H1 (cell line): ENCODE data around the gene CANT1. TPM values are rescaled to one million over a fixed set of nuclear protein-coding genes. Genes with fewer than 3 reads are reported as not detected.

ENCODE experiments used
- CTCF ChIA-PET: fragments of 300-600 bp; sonication (Branson Sonifier 250); formaldehyde crosslinking; loops from one replicate; lab custom pipeline; 2021; ENCODE audit not compliant: partially characterized antibody; lab: Charles Lee
- POLR2A ChIA-PET: fragments of 300-600 bp; sonication (Branson Sonifier 250); formaldehyde crosslinking; loops from one replicate; lab custom pipeline; 2021; ENCODE audit warnings: inconsistent platforms; ENCODE audit not compliant: partially characterized antibody; lab: Charles Lee
- DNase-seq, 2 experiments: peaks; one replicate each; pipeline versions ENCODE4 v3.0.0 to v3.0.0-alpha.2; 2010 to 2022; ENCODE audit warnings: low spot score in 2 of 2, low read depth in 1 of 2, mixed read lengths in 1 of 2
- FAIRE-seq: peaks from 2 replicates; lab custom pipeline; 2011; peaks lifted over from hg19 to GRCh38; lab: Jason Lieb, UNC
- H2AFZ ChIP-seq: 2 replicates; pipeline ENCODE4 v1.8.1; 2012; ENCODE audit warnings: low read length, inconsistent platforms
- H2AK5ac ChIP-seq: 2 replicates; pipeline ENCODE4 v1.6.1; 2013; ENCODE audit warnings: low read depth, low read length
- H2BK120ac ChIP-seq: replicated peaks from 2 replicates; pipeline ENCODE3; 2013; ENCODE audit warnings: low read depth, low read length, inconsistent platforms
- H2BK12ac ChIP-seq: 2 replicates; pipeline ENCODE4 v1.6.1; 2013; ENCODE audit warnings: low read depth, low read length
- H2BK15ac ChIP-seq: 2 replicates; pipeline ENCODE4 v1.6.1; 2013; ENCODE audit warnings: low read length
- H2BK20ac ChIP-seq: 2 replicates; pipeline ENCODE4 v1.6.1; 2013; ENCODE audit warnings: low read length
- H2BK5ac ChIP-seq: 2 replicates; pipeline ENCODE4 v1.6.1; 2013; ENCODE audit warnings: low read depth, low read length
- H3K14ac ChIP-seq: 2 replicates; pipeline ENCODE4 v1.6.1; 2013; ENCODE audit warnings: inconsistent platforms; ENCODE audit not compliant: insufficient read length
- H3K18ac ChIP-seq: 2 replicates; pipeline ENCODE4 v1.6.1; 2013; ENCODE audit warnings: low read length; ENCODE audit errors: extremely low read depth
- H3K23ac ChIP-seq: 2 replicates; pipeline ENCODE4 v1.6.1; 2013; ENCODE audit warnings: inconsistent platforms; ENCODE audit not compliant: insufficient read length
- H3K23me2 ChIP-seq: 2 replicates; pipeline ENCODE4 v1.6.1; 2013; ENCODE audit warnings: low read depth, low read length
- H3K27ac ChIP-seq: 2 replicates; pipeline ENCODE4 v1.6.1; 2011; ENCODE audit warnings: low read depth, low read length, inconsistent platforms
- H3K27me3 ChIP-seq, 4 experiments: replicated peaks in 1 of 4; 1 replicate in 1 of 4; 2 replicates in 3 of 4; pipeline versions ENCODE4 v1.6.1 to v1.8.1; 2011 to 2013; ENCODE audit warnings: low read length in 3 of 4, mild to moderate bottlenecking in 3 of 4, inconsistent platforms in 2 of 4, mixed read lengths in 2 of 4, moderate library complexity in 1 of 4; ENCODE audit not compliant: control insufficient read depth in 3 of 4, insufficient read depth in 3 of 4; ENCODE audit errors: extremely low read depth in 1 of 4
- H3K36me3 ChIP-seq, 4 experiments: 2 replicates each; pipeline versions ENCODE4 v1.6.1 to v1.8.1; 2011 to 2013; ENCODE audit warnings: mild to moderate bottlenecking in 4 of 4, low read length in 3 of 4, moderate library complexity in 2 of 4, control low read depth in 1 of 4, inconsistent platforms in 1 of 4; ENCODE audit not compliant: insufficient read depth in 4 of 4, control insufficient read depth in 2 of 4
- H3K4ac ChIP-seq: replicated peaks from 2 replicates; pipeline ENCODE3; 2013; ENCODE audit warnings: low read length, low read depth, mixed read lengths, inconsistent platforms; ENCODE audit not compliant: insufficient read length
- H3K4me1 ChIP-seq, 4 experiments: replicated peaks in 1 of 4; 1 replicate in 1 of 4; 2 replicates in 3 of 4; pipeline versions ENCODE4 v1.6.1 to v1.8.1; 2011 to 2013; ENCODE audit warnings: low read length in 3 of 4, inconsistent platforms in 2 of 4, mixed read lengths in 1 of 4; ENCODE audit not compliant: insufficient read depth in 4 of 4, control insufficient read depth in 3 of 4
- H3K4me2 ChIP-seq, 2 experiments: 2 replicates each; pipeline versions ENCODE4 v1.6.1 to v1.8.1; 2011 to 2013; ENCODE audit warnings: low read depth in 2 of 2, low read length in 2 of 2, control low read depth in 1 of 2, inconsistent platforms in 1 of 2, mild to moderate bottlenecking in 1 of 2; ENCODE audit not compliant: insufficient read depth in 1 of 2
- H3K4me3 ChIP-seq, 4 experiments: fragments of 200-600, 300-600 bp in 1 of 4; sonication (generic), shearing (Covaris generic), sonication (Bioruptor Twin) in 1 of 4; 2 replicates each; pipeline versions ENCODE4 v1.5.1 to v1.8.1; 2011 to 2016; ENCODE audit warnings: low read length in 4 of 4, low read depth in 3 of 4, control low read depth in 2 of 4, inconsistent platforms in 2 of 4, mild to moderate bottlenecking in 2 of 4, mixed read lengths in 1 of 4, moderate library complexity in 1 of 4; ENCODE audit not compliant: insufficient read depth in 2 of 4; ENCODE audit errors: extremely low read depth in 1 of 4
- H3K56ac ChIP-seq: replicated peaks from 2 replicates; pipeline ENCODE3; 2013; ENCODE audit warnings: low read depth, mild to moderate bottlenecking, mixed read lengths, low read length, inconsistent platforms; ENCODE audit not compliant: insufficient read length
- H3K79me1 ChIP-seq: 2 replicates; pipeline ENCODE4 v1.6.1; 2013; ENCODE audit warnings: low read depth, low read length, control low read depth
- H3K79me2 ChIP-seq, 2 experiments: 2 replicates each; pipeline versions ENCODE4 v1.6.1 to v1.8.1; 2012 to 2013; ENCODE audit warnings: low read length in 2 of 2, mild to moderate bottlenecking in 2 of 2, inconsistent platforms in 1 of 2; ENCODE audit not compliant: insufficient read depth in 2 of 2, control insufficient read depth in 1 of 2
- H3K9ac ChIP-seq, 4 experiments: replicated peaks in 1 of 4; 1 replicate in 1 of 4; 2 replicates in 3 of 4; pipeline versions ENCODE4 v1.6.1 to v1.8.1; 2011 to 2013; ENCODE audit warnings: low read depth in 3 of 4, low read length in 3 of 4, control low read depth in 2 of 4, mild to moderate bottlenecking in 2 of 4, moderate library complexity in 2 of 4, inconsistent platforms in 1 of 4; ENCODE audit errors: extremely low read depth in 1 of 4
- H3K9me3 ChIP-seq, 2 experiments: 2 replicates each; pipeline versions ENCODE4 v1.6.1 to v1.8.1; 2012 to 2013; ENCODE audit warnings: mild to moderate bottlenecking in 2 of 2, moderate library complexity in 2 of 2, control low read depth in 1 of 2, inconsistent platforms in 1 of 2, low read depth in 1 of 2, low read length in 1 of 2, mixed read lengths in 1 of 2; ENCODE audit not compliant: insufficient read depth in 2 of 2
- H4K20me1 ChIP-seq, 2 experiments: replicated peaks in 1 of 2; 2 replicates each; pipeline versions ENCODE3 to v1.8.1; 2011 to 2013; ENCODE audit warnings: inconsistent platforms in 2 of 2, low read length in 2 of 2, mild to moderate bottlenecking in 1 of 2; ENCODE audit not compliant: insufficient read depth in 2 of 2, control insufficient read depth in 1 of 2
- H4K5ac ChIP-seq: 2 replicates; pipeline ENCODE4 v1.6.1; 2013; ENCODE audit warnings: low read length, low read depth, mixed read lengths, inconsistent platforms; ENCODE audit not compliant: insufficient read length
- H4K8ac ChIP-seq: 2 replicates; pipeline ENCODE4 v1.8.0; 2013; ENCODE audit warnings: mild to moderate bottlenecking, moderate library complexity, low read length, inconsistent platforms; ENCODE audit not compliant: insufficient read depth; ENCODE audit errors: extremely low read depth
- H4K91ac ChIP-seq: replicated peaks from 2 replicates; pipeline ENCODE3; 2013; ENCODE audit warnings: low read length, mixed read lengths, inconsistent platforms; ENCODE audit not compliant: insufficient read length
- WGBS, 2 experiments: shearing (Covaris generic) in 1 of 2; methylation state at CpG; one replicate each; pipeline versions ENCODE4 v1.1.6 to v1.1.7; 2013 to 2015; ENCODE audit warnings: low lambda C conversion rate in 2 of 2, mixed read lengths in 2 of 2, inconsistent platforms in 1 of 2, low coverage in 1 of 2, missing lambda C conversion rate in 1 of 2; ENCODE audit not compliant: insufficient replicate concordance in 2 of 2, insufficient coverage in 1 of 2, insufficient read length in 1 of 2; ENCODE audit errors: extremely low coverage in 1 of 2, missing lambda C conversion rate in 1 of 2; 5-methylcytosine and 5-hydroxymethylcytosine counted together
- polyA plus RNA-seq, 7 experiments: library from polyadenylated mRNA; depleted of rRNA in 3 of 7; stranded (reverse) in 5 of 7; unstranded in 2 of 7; fragments of >200 nt in 5 of 7; fragments of 200-250 nt in 2 of 7; gene quantifications; 1 replicate in 5 of 7; 2 replicates in 1 of 7; 4 replicates in 1 of 7; pipeline versions ENCODE4 v1.2.1 to v1.2.3, GENCODE V29; 2011 to 2013; ENCODE audit warnings: missing spikeins in 2 of 7, mixed read lengths in 2 of 7
- total RNA-seq: library from RNA; stranded (reverse); fragmentation: NEBNext Ultra II Directional; extraction: Animal tissue kit (Norgen Biotek cat#: 25700); gene quantifications from 2 replicates; pipeline ENCODE4 v1.2.1, GENCODE V29; 2021

The CANT1 gene
- total and polyA plus RNA-seq, 2 of the 8 experiments (the other 6 are each of a cell fraction or from before 2014, with no cell fraction given), result 23.0 to 32.6 TPM

GRCh38 chr17:79006046-79006445 is 3.5 kb downstream of the CANT1 start:
- no peak overlapping the region for H4K8ac ChIP-seq
- ChIA-PET POLR2A (no interaction called here), CTCF (interaction anchor here (0.7 to 1.0 kb wide), 3 partner anchors 12 to 36 kb away, joined by 3 to 4 read pairs (median 3); no protein-coding TSS in a partner anchor)
- no peak overlapping the region for H2BK20ac ChIP-seq
- no peak overlapping the region for H3K4me3 ChIP-seq
- no peak overlapping the region for H3K9ac ChIP-seq
- FAIRE-seq (no peak), DNase-seq (no peak)
- H3K23ac ChIP-seq, result no peak overlapping the region
- no peak overlapping the region for H3K18ac ChIP-seq
- H3K27me3 ChIP-seq, result peaks cover 28 to 70% (median 69%) of the 10 kb centered on the region in 4 experiments
- no peak overlapping the region for H4K91ac ChIP-seq
- peaks cover 0 to 7% of the 10 kb centered on the region in 2 experiments; a peak in 1 of 4 replicates for H3K79me2 ChIP-seq
- H3K4me1 ChIP-seq, result peaks cover 0 to 10% (median 7%) of the 10 kb centered on the region in 4 experiments; a peak in 6 of 7 replicates
- peaks cover 7% of the 10 kb centered on the region for H3K23me2 ChIP-seq
- 85% methylated on average over 8 of the region's 8 CpGs; no CpG with 5 or more reads in 1 of the 2 experiments for WGBS, 2 experiments
- H3K27ac ChIP-seq, result no peak overlapping the region
- H2BK15ac ChIP-seq, result no peak overlapping the region
- H2AK5ac ChIP-seq, result no peak overlapping the region
- H3K56ac ChIP-seq, result no peak overlapping the region
- H3K79me1 ChIP-seq, result peaks cover 19% of the 10 kb centered on the region
- no peak overlapping the region for H4K5ac ChIP-seq
- no peak overlapping the region for H2BK120ac ChIP-seq
- H3K4me2 ChIP-seq, result no peak overlapping the region; a peak in 1 of 4 replicates
- H3K14ac ChIP-seq, result no peak overlapping the region
- H4K20me1 ChIP-seq, result peaks cover 42 to 54% of the 10 kb centered on the region in 2 experiments
- no peaks in the 10 kb centered on the region for H3K9me3 ChIP-seq
- no peaks in the 10 kb centered on the region for H3K36me3 ChIP-seq
- H2AFZ ChIP-seq, result no peak overlapping the region
- H2BK12ac ChIP-seq, result no peak overlapping the region
- H2BK5ac ChIP-seq, result no peak overlapping the region
- no peak overlapping the region for H3K4ac ChIP-seq
